Gastrocnemius medialis (tissue), 4 donors: ENCODE results near the gene WNT2. TPM values are rescaled to one million over a fixed set of nuclear protein-coding genes. Genes with fewer than 3 reads are reported as not detected.

Source experiments
- ATAC-seq, 2 donors: fragments of 150-250 bp; one replicate each; pipeline ENCODE4 v1.9.1; 2016
- DNase-seq, 2 donors: peaks; one replicate each; pipeline ENCODE4 v3.0.0-alpha.2; 2019
- H3K27ac ChIP-seq, 4 donors: fragments of 200-600 bp; sonication (generic); 1 replicate in 1 of 4; 2 replicates in 3 of 4; pipeline ENCODE4 v1.5.1; 2016 to 2018; ENCODE audit warnings: mild to moderate bottlenecking in 2 of 4, moderate library complexity in 1 of 4
- H3K27me3 ChIP-seq, 3 donors: fragments of 200-600 bp; sonication (generic) in 2 of 3; 1 replicate in 1 of 3; 2 replicates in 2 of 3; pipeline versions ENCODE4 v1.5.1 to v1.6.0; 2016 to 2019; ENCODE audit warnings: mild to moderate bottlenecking in 1 of 3, moderate library complexity in 1 of 3
- H3K36me3 ChIP-seq, 2 donors: fragments of 200-600 bp; sonication (generic) in 1 of 2; one replicate each; pipeline ENCODE4 v1.5.1; 2017 to 2018
- H3K4me1 ChIP-seq, 2 donors: fragments of 200-600 bp; sonication (generic) in 1 of 2; one replicate each; pipeline ENCODE4 v1.5.1; 2016 to 2017; ENCODE audit warnings: mild to moderate bottlenecking in 2 of 2
- H3K4me3 ChIP-seq, 4 donors: fragments of 200-600 bp; sonication (generic) in 3 of 4; 1 replicate in 1 of 4; 2 replicates in 3 of 4; pipeline ENCODE4 v1.5.1; 2016 to 2019; ENCODE audit warnings: mild to moderate bottlenecking in 2 of 4
- H3K9me3 ChIP-seq, 3 donors: fragments of 200-600 bp; sonication (generic) in 2 of 3; 1 replicate in 1 of 3; 2 replicates in 2 of 3; pipeline ENCODE4 v1.5.1; 2016 to 2019
- CTCF ChIP-seq, 5 experiments: fragments of 450-650 bp in 3 of 5; fragments of 200-600 bp in 2 of 5; sonication (generic) in 2 of 5; IDR thresholded peaks in 4 of 5; conservative IDR thresholded peaks in 1 of 5; 1 replicate in 4 of 5; 2 replicates in 1 of 5; pipeline ENCODE4 v1.5.1; 2016 to 2019; ENCODE audit warnings: antibody characterized with exemption in 5 of 5, mild to moderate bottlenecking in 3 of 5, moderate library complexity in 3 of 5
- POLR2A ChIP-seq, 2 donors: fragments of 450-650 bp; IDR thresholded peaks; one replicate each; pipeline ENCODE4 v1.6.1; 2017; ENCODE audit warnings: antibody characterized with exemption in 2 of 2, mild to moderate bottlenecking in 2 of 2, moderate library complexity in 2 of 2
- in situ Hi-C, 4 donors: fragments of 200-750 bp; cut with MboI; loops; one replicate each; pipeline versions ENCODE4 v1.15.0 to v1.8.0; 2017; ENCODE audit warnings: low sequenced_read_pairs in 4 of 4
- intact Hi-C: fragments of 100-400 bp; cut with DNase I; formaldehyde crosslinking; loops from one replicate; pipeline ENCODE4 v1.15.1; 2023; ENCODE audit warnings: low total_unique reads
- total RNA-seq, 4 donors: library from RNA; depleted of rRNA; stranded (reverse); fragments of >200 nt; gene quantifications; one replicate each; pipeline versions ENCODE4 v1.1.0 to v1.2.3, GENCODE V29; 2016

Gene WNT2
- total RNA-seq, 4 donors from 2014 or later, result not detected

GRCh38 chr7:117238472-117238871, 84.4 kb downstream of the WNT2 start:
- Histone ChIP-seq H3K36me3 (no peaks in the 10 kb centered on the region), H3K27me3 (no peaks in the 10 kb centered on the region), H3K4me1 (no peaks in the 10 kb centered on the region), H3K9me3 (peaks cover 0 to 4% (median 0%) of the 10 kb centered on the region in 3 donors), H3K27ac (no peak overlapping the region), H3K4me3 (no peak overlapping the region)
- in situ Hi-C loops, result no loop called here
- DNase-seq, result no peak
- intact Hi-C loops, result no loop called here
- ATAC-seq, result no peak
- TF ChIP-seq CTCF (IDR thresholded peaks at IDR 0.05 in 4 of 5, conservative IDR thresholded peaks at IDR 0.05 in 1 of 5) (no peak), POLR2A (IDR thresholded peaks at IDR 0.05) (no peak)

- no peak for ATAC-seq
- DNase-seq, result no peak
- no peak overlapping the region for H3K27ac ChIP-seq
- intact Hi-C loops (no loop called here), in situ Hi-C loops (no loop called here)
- no peaks in the 10 kb centered on the region for H3K36me3 ChIP-seq
- H3K4me1 ChIP-seq, result no peaks in the 10 kb centered on the region
- no peaks in the 10 kb centered on the region for H3K27me3 ChIP-seq
- H3K9me3 ChIP-seq, result peaks cover 0 to 4% (median 0%) of the 10 kb centered on the region in 3 donors
- H3K4me3 ChIP-seq, result no peak overlapping the region
- TF ChIP-seq CTCF (IDR thresholded peaks at IDR 0.05 in 4 of 5, conservative IDR thresholded peaks at IDR 0.05 in 1 of 5) (no peak), POLR2A (IDR thresholded peaks at IDR 0.05) (no peak)
These were observed 85.2 kb downstream of the WNT2 start for GRCh38 chr7:117237646-117238045.

GRCh38 chr7:117231047-117231359, 91.9 kb downstream of the WNT2 start:
- Histone ChIP-seq H3K27ac (no peak overlapping the region), H3K27me3 (no peaks in the 10 kb centered on the region), H3K4me3 (no peak overlapping the region), H3K4me1 (no peaks in the 10 kb centered on the region), H3K36me3 (no peaks in the 10 kb centered on the region), H3K9me3 (peaks cover 0 to under 1% (median 0%) of the 10 kb centered on the region in 3 donors)
- intact Hi-C loops, result no loop called here
- in situ Hi-C loops, result no loop called here
- TF ChIP-seq POLR2A (IDR thresholded peaks at IDR 0.05) (no peak), CTCF (IDR thresholded peaks at IDR 0.05 in 4 of 5, conservative IDR thresholded peaks at IDR 0.05 in 1 of 5) (no peak)
- ATAC-seq (no peak), DNase-seq (no peak)

GRCh38 chr7:117230276-117231046, 92.4 kb downstream of the WNT2 start:
- Histone ChIP-seq H3K4me1 (no peaks in the 10 kb centered on the region), H3K4me3 (no peak overlapping the region), H3K9me3 (no peaks in the 10 kb centered on the region), H3K27me3 (no peaks in the 10 kb centered on the region), H3K27ac (no peak overlapping the region), H3K36me3 (no peaks in the 10 kb centered on the region)
- no peak for ATAC-seq
- in situ Hi-C loops (no loop called here), intact Hi-C loops (no loop called here)
- TF ChIP-seq POLR2A (IDR thresholded peaks at IDR 0.05) (no peak), CTCF (IDR thresholded peaks at IDR 0.05 in 4 of 5, conservative IDR thresholded peaks at IDR 0.05 in 1 of 5) (no peak)
- DNase-seq, result no peak

GRCh38 chr7:117229350-117229749, 93.5 kb downstream of the WNT2 start:
- no peak for TF ChIP-seq POLR2A (IDR thresholded peaks at IDR 0.05)
- no peak for TF ChIP-seq CTCF (IDR thresholded peaks at IDR 0.05 in 4 of 5, conservative IDR thresholded peaks at IDR 0.05 in 1 of 5)
- H3K27me3 ChIP-seq, result no peaks in the 10 kb centered on the region
- no peaks in the 10 kb centered on the region for H3K36me3 ChIP-seq
- in situ Hi-C loops, result no loop called here
- intact Hi-C loops, result no loop called here
- no peaks in the 10 kb centered on the region for H3K9me3 ChIP-seq
- no peak overlapping the region for H3K27ac ChIP-seq
- H3K4me3 ChIP-seq, result no peak overlapping the region
- no peak for DNase-seq
- no peaks in the 10 kb centered on the region for H3K4me1 ChIP-seq
- no peak for ATAC-seq
